ENCODE results near the gene FTO.

The FTO gene

GRCh38 chr16:54055191-54055590 is 351.2 kb downstream of the FTO start:
- DNase-seq (ENCODE audit: low spot score), result no peak

DNA sequence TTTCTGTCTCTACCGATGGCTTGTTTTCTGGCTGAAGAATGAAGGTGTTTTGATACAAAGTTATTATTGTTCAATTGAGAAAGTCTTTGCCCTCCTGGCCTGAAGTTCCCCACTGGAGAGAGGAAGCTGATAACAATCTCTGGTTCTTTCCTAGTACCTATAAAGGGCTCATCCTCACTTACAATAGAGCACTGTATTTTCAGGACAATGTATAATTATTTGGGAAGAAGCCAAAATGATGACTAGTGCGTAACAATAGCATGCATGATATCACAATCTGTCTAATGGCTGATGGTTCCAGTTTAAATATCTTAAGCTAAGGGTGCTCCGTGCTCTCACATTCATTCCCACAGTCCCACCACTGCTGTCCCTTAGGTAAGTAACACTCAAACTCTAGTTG is 351.9 kb downstream of the FTO start:
- DNase-seq (ENCODE audit: low spot score), result no peak

- DNase-seq (ENCODE audit: low spot score), result no peak
These were observed 353.0 kb downstream of the FTO start for GRCh38 chr16:54056921-54057320.

- no peak for DNase-seq (ENCODE audit: low spot score)
These were observed 355.4 kb downstream of the FTO start for GRCh38 chr16:54059319-54059718.

DNA sequence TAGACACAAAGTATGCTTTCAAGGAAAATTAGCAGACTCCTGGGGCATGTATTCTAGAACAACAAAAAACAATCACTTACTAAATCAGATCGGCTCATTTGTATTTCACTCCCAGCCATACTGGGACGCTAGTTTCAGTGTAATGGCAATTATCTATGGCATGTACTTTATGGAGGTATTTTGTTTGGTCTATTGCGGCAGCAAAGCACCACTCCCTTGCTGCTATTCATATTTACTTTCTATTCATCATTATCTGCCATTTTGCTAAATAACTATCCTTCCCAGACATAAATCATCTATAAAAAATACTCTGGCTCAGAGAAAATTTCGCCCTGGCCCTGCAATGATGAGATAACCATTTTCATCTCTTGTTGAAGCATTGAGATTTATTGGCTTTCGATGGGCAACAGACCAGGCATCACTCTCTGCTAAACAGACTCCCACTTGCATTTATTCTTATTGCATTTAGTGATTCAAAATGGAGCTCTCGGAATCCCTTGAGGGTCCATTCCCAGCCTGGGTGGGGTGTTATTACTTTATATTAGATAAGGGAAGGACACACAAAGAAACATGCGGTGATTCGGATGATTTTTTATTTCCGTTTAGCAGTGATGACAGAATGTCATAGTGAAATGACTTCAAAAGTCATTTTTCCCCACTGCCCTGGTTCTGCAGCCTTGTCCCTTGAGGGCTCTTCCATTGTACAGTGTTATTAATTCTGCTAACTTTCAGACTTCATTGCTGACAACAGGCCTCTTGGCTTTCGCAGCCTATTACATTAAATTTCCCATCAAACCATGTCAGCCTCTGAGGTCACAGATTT is 356.9 kb downstream of the FTO start:
- DNase-seq (ENCODE audit: low spot score), result no peak

- no peak for DNase-seq (ENCODE audit: low spot score)
These were observed 357.5 kb downstream of the FTO start for GRCh38 chr16:54061454-54061853.

GRCh38 chr16:54062361-54063278 is 358.7 kb downstream of the FTO start:
- DNase-seq (ENCODE audit: low spot score), result no peak

DNA sequence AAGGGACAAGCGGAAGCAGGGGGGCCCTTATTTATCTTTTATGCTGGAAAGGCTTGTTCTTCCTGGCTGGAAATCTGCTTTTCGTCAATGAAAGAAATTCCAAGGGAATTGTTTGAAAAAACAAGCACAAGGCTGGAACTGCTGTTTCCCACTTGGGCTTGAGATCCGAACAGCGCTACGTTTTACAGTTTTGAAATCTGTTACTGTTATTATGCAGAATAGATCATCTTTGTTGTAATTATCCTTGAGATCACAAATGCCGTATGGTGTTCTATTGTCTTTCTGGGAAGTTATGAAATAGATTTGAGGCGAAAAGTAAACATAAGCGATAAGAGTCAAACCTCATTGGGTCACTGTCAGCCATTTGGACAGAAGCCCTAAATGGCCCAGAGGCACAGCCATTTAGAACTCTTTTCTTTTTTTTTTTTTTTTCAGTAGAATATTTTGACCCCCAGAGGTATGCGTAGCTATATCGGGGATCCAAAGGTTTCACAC is 359.4 kb downstream of the FTO start:
- no peak for DNase-seq (ENCODE audit: low spot score)

DNA sequence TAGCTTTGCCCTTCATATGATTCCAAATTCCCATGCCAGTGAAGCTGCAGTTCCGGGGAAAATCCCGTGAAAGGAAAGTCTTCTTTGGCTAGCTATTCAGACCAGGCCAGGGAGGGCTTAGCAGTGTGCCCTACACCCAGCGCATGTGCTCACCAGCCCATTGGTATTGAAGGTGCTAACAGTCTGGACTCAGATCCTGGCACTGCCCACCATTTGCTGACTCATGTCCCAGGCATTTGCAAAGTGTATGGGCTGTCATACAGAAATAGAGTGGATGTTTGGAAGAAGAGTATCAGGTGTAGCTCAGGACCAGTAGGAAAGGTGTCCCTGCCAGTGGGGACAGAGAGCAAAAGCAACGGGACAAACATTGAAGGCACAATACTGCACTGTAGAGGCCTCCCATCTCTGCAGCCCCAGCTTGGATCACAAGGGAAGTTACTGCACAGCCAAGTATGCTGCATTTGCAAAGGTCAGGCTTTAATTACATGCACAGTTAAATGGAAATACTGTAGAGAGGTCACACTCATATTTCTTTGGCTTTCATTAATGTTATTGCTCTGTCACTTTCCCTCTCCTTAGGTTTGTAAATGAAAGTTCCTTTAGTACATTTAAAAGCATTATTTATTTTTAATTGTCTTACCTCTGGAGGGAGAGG is 362.6 kb downstream of the FTO start:
- DNase-seq (ENCODE audit: low spot score), result no peak

GRCh38 chr16:54067322-54068065 is 363.5 kb downstream of the FTO start:
- no peak for DNase-seq (ENCODE audit: low spot score)

DNA sequence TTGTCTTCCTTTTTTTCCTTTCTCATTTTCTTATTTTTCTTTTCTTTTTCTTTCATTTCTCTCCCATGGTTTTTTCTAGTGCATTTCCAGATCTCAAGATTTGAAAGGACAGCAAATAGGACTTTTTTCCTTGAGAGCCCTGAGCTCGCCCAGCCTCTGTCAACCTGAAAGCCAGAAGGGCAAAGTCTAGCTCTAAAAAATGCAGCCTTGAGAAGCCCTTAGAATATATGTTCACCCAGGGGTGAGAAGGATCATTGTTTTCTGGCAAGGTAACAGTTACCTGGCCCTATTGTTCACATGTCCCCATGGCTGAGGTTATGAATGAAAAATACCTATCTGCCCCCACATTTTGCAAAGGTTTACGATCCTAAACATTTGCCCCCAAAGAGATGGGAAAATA is 364.3 kb downstream of the FTO start:
- no peak for DNase-seq (ENCODE audit: low spot score)

- DNase-seq (ENCODE audit: low spot score), result no peak
These were observed 365.8 kb downstream of the FTO start for GRCh38 chr16:54069601-54070239.

- DNase-seq (ENCODE audit: low spot score), result no peak
These were observed 366.9 kb downstream of the FTO start for GRCh38 chr16:54070789-54071343.

GRCh38 chr16:54071514-54071913 is 367.6 kb downstream of the FTO start:
- no peak for DNase-seq (ENCODE audit: low spot score)

- no peak for DNase-seq (ENCODE audit: low spot score)
These were observed 368.3 kb downstream of the FTO start for GRCh38 chr16:54072237-54072636.

DNA sequence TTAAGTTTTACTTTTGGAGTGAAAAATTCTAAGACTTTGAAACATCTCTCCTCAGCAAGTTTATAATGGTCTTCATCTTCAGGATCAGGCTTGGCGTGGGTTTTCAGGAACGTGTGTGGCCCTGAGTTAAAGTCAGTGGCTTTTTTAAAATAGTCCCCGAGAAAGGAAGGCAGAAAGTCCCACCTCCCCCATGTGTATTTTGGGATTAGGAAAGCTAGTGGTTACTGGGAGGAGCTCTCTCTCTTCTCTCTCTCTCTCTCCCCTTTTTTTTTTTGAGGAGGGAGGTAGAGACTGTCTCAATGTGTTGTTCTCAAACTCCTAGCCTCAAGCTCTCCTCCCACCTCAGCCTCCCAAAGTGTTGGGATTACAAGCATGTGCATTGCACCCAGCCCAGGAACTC is 369.4 kb downstream of the FTO start:
- no peak for DNase-seq (ENCODE audit: low spot score)

GRCh38 chr16:54075446-54075845 is 371.5 kb downstream of the FTO start:
- no peak for DNase-seq (ENCODE audit: low spot score)

GRCh38 chr16:54076006-54076504 is 372.1 kb downstream of the FTO start:
- no peak for DNase-seq (ENCODE audit: low spot score)

DNA sequence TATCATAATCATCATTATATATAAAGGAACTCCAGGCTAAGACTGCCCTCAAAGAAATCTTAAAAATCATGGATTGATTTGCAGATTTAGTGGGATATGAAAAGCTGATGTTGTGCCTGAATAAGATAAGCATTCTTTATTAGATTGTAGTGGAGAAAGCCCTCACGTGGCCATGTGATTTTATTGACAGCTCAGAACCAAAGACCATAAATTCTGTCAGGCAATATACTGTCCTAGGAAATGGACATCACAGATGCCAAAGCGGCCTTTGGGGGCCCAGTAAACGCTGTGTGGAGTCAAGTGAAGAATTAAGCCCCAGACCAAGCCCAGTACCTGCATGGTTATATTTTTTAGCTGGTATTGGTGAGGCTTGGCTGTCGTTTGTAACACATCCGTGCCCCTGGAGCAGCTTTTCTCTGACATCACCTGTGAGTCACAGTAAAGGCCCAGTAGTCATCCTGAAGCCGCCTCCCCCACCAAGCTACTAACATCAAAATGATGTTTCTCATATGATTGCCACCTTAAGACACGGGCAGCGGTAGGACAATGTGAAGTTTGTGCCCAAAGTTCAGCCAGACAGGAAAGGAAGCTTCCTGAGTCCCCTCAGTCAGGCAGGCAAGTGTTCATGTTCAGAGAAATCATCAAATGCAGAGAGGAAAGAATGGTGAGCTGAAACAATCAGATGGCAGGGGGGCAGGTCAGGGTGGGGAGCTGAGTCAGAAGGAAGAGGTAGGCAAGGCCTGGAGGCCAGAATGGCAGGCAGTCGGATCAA is 373.3 kb downstream of the FTO start:
- DNase-seq (ENCODE audit: low spot score), result no peak

- no peak for DNase-seq (ENCODE audit: low spot score)
These were observed 376.6 kb downstream of the FTO start for GRCh38 chr16:54080524-54081008.
